IPS-18c (cell line): ENCODE data around the gene A3GALT2.

ENCODE experiments used
- H3K4me3 ChIP-seq: 2 replicates; pipeline ENCODE4 v1.7.0; 2013; ENCODE audit warnings: low read depth, mild to moderate bottlenecking, low read length, moderate library complexity; ENCODE audit not compliant: insufficient read depth
- H3K9me3 ChIP-seq: one replicate; pipeline ENCODE4 v1.6.1; 2013; ENCODE audit warnings: mild to moderate bottlenecking, low read length, moderate library complexity; ENCODE audit not compliant: control insufficient read depth, insufficient read depth

Gene A3GALT2

GRCh38 chr1:33306653-33307493, 14.0 kb downstream of the A3GALT2 start:
- H3K4me3 ChIP-seq = peak overlapping the region; percentile 24; the same call in 1 of the 2 replicates
- H3K9me3 ChIP-seq = peaks cover 2% of the 10 kb centered on the region

- no peak overlapping the region for H3K4me3 ChIP-seq
- H3K9me3 ChIP-seq = peaks cover 2% of the 10 kb centered on the region
Measured at GRCh38 chr1:33305816-33306652, 14.9 kb downstream of the A3GALT2 start.

- H3K9me3 ChIP-seq = peaks cover 2% of the 10 kb centered on the region
- no peak overlapping the region for H3K4me3 ChIP-seq
Measured at GRCh38 chr1:33305016-33305415, 15.9 kb downstream of the A3GALT2 start.

GRCh38 chr1:33302325-33302724, 18.6 kb downstream of the A3GALT2 start:
- Histone ChIP-seq H3K9me3 (no peaks in the 10 kb centered on the region), H3K4me3 (no peak overlapping the region)

- Histone ChIP-seq H3K4me3 (no peak overlapping the region), H3K9me3 (no peaks in the 10 kb centered on the region)
Measured at GRCh38 chr1:33301273-33301984, 19.5 kb downstream of the A3GALT2 start.

GRCh38 chr1:33300673-33301072, 20.2 kb downstream of the A3GALT2 start:
- Histone ChIP-seq H3K4me3 (no peak overlapping the region), H3K9me3 (no peaks in the 10 kb centered on the region)

GRCh38 chr1:33299461-33300155, 21.3 kb downstream of the A3GALT2 start:
- Histone ChIP-seq H3K4me3 (no peak overlapping the region), H3K9me3 (peaks cover 2% of the 10 kb centered on the region)

GRCh38 chr1:33298623-33299277, 22.1 kb downstream of the A3GALT2 start:
- Histone ChIP-seq H3K9me3 (peaks cover 2% of the 10 kb centered on the region), H3K4me3 (no peak overlapping the region)

GRCh38 chr1:33297911-33298622, 22.8 kb downstream of the A3GALT2 start:
- Histone ChIP-seq H3K4me3 (no peak overlapping the region), H3K9me3 (peaks cover 2% of the 10 kb centered on the region)

GRCh38 chr1:33296824-33297223, 24.1 kb downstream of the A3GALT2 start:
- H3K4me3 ChIP-seq = no peak overlapping the region
- H3K9me3 ChIP-seq = peaks cover 2% of the 10 kb centered on the region

- Histone ChIP-seq H3K4me3 (no peak overlapping the region), H3K9me3 (peaks cover 2% of the 10 kb centered on the region)
Measured at GRCh38 chr1:33296082-33296458, 24.8 kb downstream of the A3GALT2 start.

GRCh38 chr1:33295450-33296081, 25.3 kb downstream of the A3GALT2 start:
- Histone ChIP-seq H3K4me3 (no peak overlapping the region), H3K9me3 (peaks cover 2% of the 10 kb centered on the region)

- no peak overlapping the region for H3K4me3 ChIP-seq
Measured at GRCh38 chr1:33295023-33295422, 25.9 kb downstream of the A3GALT2 start.

GRCh38 chr1:33294071-33295010, 26.6 kb downstream of the A3GALT2 start:
- H3K9me3 ChIP-seq = peaks cover 2% of the 10 kb centered on the region

More at GRCh38 chr1:33295023-33295422, 25.9 kb downstream of the A3GALT2 start:
- peaks cover 2% of the 10 kb centered on the region for H3K9me3 ChIP-seq

More at GRCh38 chr1:33294071-33295010, 26.6 kb downstream of the A3GALT2 start:
- H3K4me3 ChIP-seq = no peak overlapping the region
